GM21447 (cell line): ENCODE results near the gene SPOCK2.

ENCODE experiments used
- ATAC-seq: cut with Tn5 transposase; IDR thresholded peaks from one replicate; pipeline ENCODE4 v1.9.1; 2021; ENCODE audit not compliant: unreplicated experiment

The SPOCK2 gene

GRCh38 chr10:72073708-72074573 is 14.4 kb downstream of the SPOCK2 start:
- ATAC-seq = no peak

GRCh38 chr10:72072639-72073038 is 15.7 kb downstream of the SPOCK2 start:
- no peak for ATAC-seq

- no peak for ATAC-seq
Measured at GRCh38 chr10:72072046-72072445, 16.3 kb downstream of the SPOCK2 start.

- no peak for ATAC-seq
Measured at GRCh38 chr10:72069751-72070526, 18.4 kb downstream of the SPOCK2 start.

- no peak for ATAC-seq
Measured at GRCh38 chr10:72068901-72069446, 19.4 kb downstream of the SPOCK2 start.

- ATAC-seq = no peak
Measured at GRCh38 chr10:72068126-72068765, 20.1 kb downstream of the SPOCK2 start.

GRCh38 chr10:72067463-72068125 is 20.8 kb downstream of the SPOCK2 start:
- ATAC-seq = no peak

- no peak for ATAC-seq
Measured at GRCh38 chr10:72066318-72067284, 21.8 kb downstream of the SPOCK2 start.

- no peak for ATAC-seq
Measured at GRCh38 chr10:72065439-72066025, 22.8 kb downstream of the SPOCK2 start.

GRCh38 chr10:72063703-72064391 is 24.5 kb downstream of the SPOCK2 start:
- ATAC-seq = no peak

GRCh38 chr10:72062832-72063702 is 25.3 kb downstream of the SPOCK2 start:
- no peak for ATAC-seq

- no peak for ATAC-seq
Measured at GRCh38 chr10:72062382-72062781, 26.0 kb downstream of the SPOCK2 start.

- no peak for ATAC-seq
Measured at GRCh38 chr10:72061930-72062329, 26.4 kb downstream of the SPOCK2 start.

GRCh38 chr10:72061491-72061890 is 26.9 kb downstream of the SPOCK2 start:
- no peak for ATAC-seq

- no peak for ATAC-seq
Measured at GRCh38 chr10:72059843-72060822, 28.2 kb downstream of the SPOCK2 start.

- ATAC-seq = no peak
Measured at GRCh38 chr10:72058989-72059842, 29.1 kb downstream of the SPOCK2 start.
